OCI-LY7 (cell line): ENCODE measurements around the gene MCRIP1. TPM values are rescaled to one million over a fixed set of nuclear protein-coding genes. Genes with fewer than 3 reads are reported as not detected.

ENCODE experiments used
- BruUV-seq: library from RNA; stranded (reverse); fragments of 400-500 nt; replicated peaks from 2 replicates; lab custom pipeline; 2021; lab: Mats Ljungman, UMichigan
- CTCF ChIA-PET: fragments of 300-600 bp; sonication (Branson Sonifier 250); formaldehyde crosslinking; loops from one replicate; lab custom pipeline; 2022; ENCODE audit warnings: antibody characterized with exemption; ENCODE audit not compliant: unreplicated experiment; lab: Charles Lee
- POLR2A ChIA-PET: fragments of 300-600 bp; sonication (Branson Sonifier 250); formaldehyde crosslinking; loops from one replicate; lab custom pipeline; 2022; ENCODE audit warnings: antibody characterized with exemption; lab: Charles Lee
- DNase-seq: peaks from one replicate; pipeline ENCODE4 v3.0.0-alpha.2; 2015; ENCODE audit warnings: low spot score
- H2AFZ ChIP-seq: fragments of 200-600 bp; sonication (generic), shearing (Covaris generic); 2 replicates; pipeline ENCODE4 v1.6.1; 2014; ENCODE audit warnings: mild to moderate bottlenecking, antibody characterized with exemption, low read length, moderate library complexity
- H3K27ac ChIP-seq: fragments of 200-600 bp; sonication (generic); 2 replicates; pipeline ENCODE4 v1.5.1; 2014; ENCODE audit warnings: mixed run types, low read depth, mild to moderate bottlenecking, moderate library complexity, low read length, inconsistent platforms; ENCODE audit not compliant: poor library complexity, severe bottlenecking
- H3K36me3 ChIP-seq: fragments of 200-600 bp; sonication (generic); 2 replicates; pipeline ENCODE4 v1.6.1; 2014; ENCODE audit warnings: mild to moderate bottlenecking, antibody characterized with exemption, low read length, moderate library complexity, mixed read lengths; ENCODE audit not compliant: insufficient read depth
- H3K4me1 ChIP-seq: fragments of 200-600 bp; sonication (generic); 2 replicates; pipeline ENCODE4 v1.5.1; 2014; ENCODE audit warnings: mild to moderate bottlenecking, low read length; ENCODE audit not compliant: insufficient read depth, poor library complexity, severe bottlenecking
- H3K4me2 ChIP-seq: fragments of 200-600 bp; sonication (generic); 2 replicates; pipeline ENCODE4 v1.6.1; 2014; ENCODE audit warnings: mild to moderate bottlenecking, low read length
- H3K4me3 ChIP-seq: fragments of 200-600 bp; sonication (generic); 2 replicates; pipeline ENCODE4 v1.5.1; 2014; ENCODE audit warnings: mild to moderate bottlenecking, low read depth, low read length; ENCODE audit not compliant: poor library complexity, severe bottlenecking
- H3K79me2 ChIP-seq: fragments of 200-600 bp; sonication (generic); 2 replicates; pipeline ENCODE4 v1.6.1; 2016; ENCODE audit warnings: low read depth, mild to moderate bottlenecking, low read length, moderate library complexity, mixed read lengths; ENCODE audit not compliant: insufficient read depth
- H3K9me2 ChIP-seq: fragments of 200-600 bp; sonication (generic); 2 replicates; pipeline ENCODE4 v1.6.1; 2016; ENCODE audit warnings: mild to moderate bottlenecking, low read length, mixed read lengths; ENCODE audit not compliant: insufficient read depth
- H3K9me3 ChIP-seq: fragments of 200-600 bp; sonication (generic); 2 replicates; pipeline ENCODE4 v1.6.1; 2014; ENCODE audit warnings: mild to moderate bottlenecking, mixed run types, low read length, mixed read lengths
- H4K20me1 ChIP-seq: fragments of 200-600 bp; sonication (generic); 2 replicates; pipeline ENCODE4 v1.6.1; 2014; ENCODE audit warnings: mild to moderate bottlenecking, antibody characterized with exemption, low read length, moderate library complexity, mixed read lengths; ENCODE audit not compliant: insufficient read depth
- CTCF ChIP-seq: fragments of 200-600 bp; sonication (generic); conservative IDR thresholded peaks from 2 replicates; pipeline ENCODE4 v1.5.1; 2014; ENCODE audit warnings: mild to moderate bottlenecking, antibody characterized with exemption, low read length, moderate library complexity, mixed read lengths
- EZH2phosphoT487 ChIP-seq: fragments of 200-600 bp; sonication (generic); IDR thresholded peaks from 2 replicates; pipeline ENCODE4 v1.6.1; 2018; ENCODE audit warnings: low read depth, borderline replicate concordance, mild to moderate bottlenecking, mixed run types, antibody characterized with exemption, low read length, moderate library complexity, mixed read lengths
- intact Hi-C: fragments of 100-400 bp; cut with micrococcal nuclease; formaldehyde crosslinking; loops from one replicate; pipeline ENCODE4 v1.10.0; 2022; ENCODE audit not compliant: unreplicated experiment
- total RNA-seq, 2 experiments: library from RNA; depleted of rRNA in 1 of 2; stranded (reverse); fragments of >200 nt in 1 of 2; shearing (Covaris generic) in 1 of 2; gene quantifications; 2 replicates each; pipeline ENCODE4 v1.2.3, GENCODE V29; 2014 to 2022

MCRIP1 gene
- total RNA-seq, 2 experiments from 2014 or later, result 170 to 288 TPM

DNA sequence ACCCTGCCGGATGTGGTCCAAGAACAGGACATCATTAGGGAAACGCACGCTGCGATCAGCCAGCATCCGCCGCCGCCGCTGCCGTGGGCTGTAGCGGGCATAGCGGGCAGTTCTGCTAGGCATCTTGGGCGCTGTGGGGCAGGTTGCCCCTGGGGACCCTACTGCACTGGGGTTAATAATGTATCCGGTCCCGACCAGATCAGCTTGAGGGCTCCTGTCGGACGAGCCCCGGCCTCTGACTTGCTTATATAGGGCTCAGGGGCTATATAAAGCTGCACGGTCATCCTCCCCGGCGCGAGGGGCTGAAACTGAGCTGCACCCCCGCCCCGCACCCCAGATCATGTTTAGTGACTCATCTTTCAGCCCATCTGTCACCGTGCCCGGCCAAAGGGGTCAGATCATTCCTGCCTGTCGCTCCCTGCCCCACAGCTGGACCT is 1.8 kb upstream of the MCRIP1 start, which contains the start of gene PPP1R27:
PPP1R27 (minus strand) TSS at position 220 of the 437 bp plus-strand sequence; CDS start at position 123, 97 bp downstream.
- intact Hi-C loops, result loop anchor here (5.0 kb wide), 1 partner anchor 57 kb away; the partner anchor contains the start of genes ALYREF and ANAPC11
- H3K4me1 ChIP-seq, result peaks cover 25% of the 10 kb centered on the region
- no peaks in the 10 kb centered on the region for H4K20me1 ChIP-seq
- H3K9me2 ChIP-seq, result no peaks in the 10 kb centered on the region
- peak within 1 kb of the TSS; percentile 80 for H3K4me3 ChIP-seq
- ChIA-PET CTCF (no interaction called here), POLR2A (no interaction called here)
- DNase-seq, result no peak
- peak within 1 kb of the TSS; percentile 99 for H3K4me2 ChIP-seq
- peak within 1 kb of the TSS; percentile 69 for H3K27ac ChIP-seq
- TF ChIP-seq EZH2phosphoT487 (no peak), CTCF (no peak)
- H3K79me2 ChIP-seq, result peaks cover 27% of the 10 kb centered on the region; the same call in 1 of the 2 replicates
- H2AFZ ChIP-seq, result peak within 1 kb of the TSS; percentile 57; the same call in 1 of the 2 replicates
- BruUV-seq, result no TSS peak
- no peaks in the 10 kb centered on the region for H3K9me3 ChIP-seq
- H3K36me3 ChIP-seq, result no peaks in the 10 kb centered on the region

- Histone ChIP-seq H3K27ac (peak overlapping the region; percentile 69), H3K36me3 (no peaks in the 10 kb centered on the region), H4K20me1 (no peaks in the 10 kb centered on the region), H3K79me2 (peaks cover 27% of the 10 kb centered on the region; the same call in 1 of the 2 replicates), H3K9me3 (no peaks in the 10 kb centered on the region), H3K9me2 (no peaks in the 10 kb centered on the region), H3K4me1 (peaks cover 25% of the 10 kb centered on the region), H2AFZ (peak overlapping the region; percentile 57; the same call in 1 of the 2 replicates), H3K4me2 (peak overlapping the region; percentile 99), H3K4me3 (peak overlapping the region; percentile 80)
- no peak for DNase-seq
- CTCF ChIA-PET, result no interaction called here
- intact Hi-C loops, result loop anchor here (1.0 to 5.0 kb wide), 2 partner anchors 27 to 58 kb away; partner anchors contain the start of genes ALYREF and ANAPC11
- POLR2A ChIA-PET, result interaction anchor here (0.8 to 1.5 kb wide), 3 partner anchors 8 to 188 kb away, joined by 3 to 4 read pairs (median 3); partner anchors contain the start of gene CENPX
- BruUV-seq, result no TSS peak
- TF ChIP-seq CTCF (no peak), EZH2phosphoT487 (no peak)
Observed at GRCh38 chr17:81833921-81834830, 1.1 kb upstream of the MCRIP1 start.
